WTC11 (cell line): ENCODE measurements around the gene CPOX.

Source experiments
- FOXJ3 ChIP-seq: sonication (generic); formaldehyde crosslinking; IDR thresholded peaks from 2 replicates; pipeline ENCODE4 v1.9.0; 2021; ENCODE audit warnings: missing genetic modification reagents, mild to moderate bottlenecking, borderline replicate concordance
- GRHL2 ChIP-seq: fragments of 250-450 bp; sonication (Bioruptor Pico); IDR thresholded peaks from 2 replicates; pipeline ENCODE4 v1.8.0; 2022; ENCODE audit warnings: mild to moderate bottlenecking, moderate library complexity; ENCODE audit not compliant: insufficient replicate concordance, severe bottlenecking
- MYBL2 ChIP-seq: sonication (generic); formaldehyde crosslinking; IDR thresholded peaks from 2 replicates; pipeline ENCODE4 v1.8.1; 2023; ENCODE audit warnings: mild to moderate bottlenecking, moderate library complexity, missing genetic modification reagents
- NFYB ChIP-seq: sonication (generic); formaldehyde crosslinking; conservative IDR thresholded peaks from 2 replicates; pipeline ENCODE4 v1.8.0; 2022; ENCODE audit warnings: low read depth, missing genetic modification reagents
- ZNF121 ChIP-seq: sonication (generic); formaldehyde crosslinking; IDR thresholded peaks from 2 replicates; pipeline ENCODE4 v1.8.0; 2023; ENCODE audit warnings: missing genetic modification reagents
- ZNF396 ChIP-seq: fragments of 250-450 bp; sonication (Bioruptor Pico); IDR thresholded peaks from 2 replicates; pipeline ENCODE4 v1.8.0; 2021; ENCODE audit warnings: mild to moderate bottlenecking, moderate library complexity, borderline replicate concordance
- TF ChIP-seq, protein P1 (sequence below): fragments of 200-600 bp; IDR thresholded peaks from 2 replicates; pipeline ENCODE4 v1.8.0; 2022; ENCODE audit warnings: antibody characterized with exemption
- TF ChIP-seq, protein P2 (sequence below): sonication (generic); formaldehyde crosslinking; IDR thresholded peaks from 2 replicates; pipeline ENCODE4 v1.8.1; 2022; ENCODE audit warnings: mild to moderate bottlenecking, moderate library complexity, missing genetic modification reagents
- TF ChIP-seq, protein P3 (sequence below): sonication (generic); formaldehyde crosslinking; IDR thresholded peaks from 2 replicates; pipeline ENCODE4 v1.8.0; 2022; ENCODE audit warnings: missing genetic modification reagents
- TF ChIP-seq, protein P4 (sequence below): sonication (generic); formaldehyde crosslinking; IDR thresholded peaks from 2 replicates; pipeline ENCODE4 v1.8.1; 2022; ENCODE audit warnings: mild to moderate bottlenecking, missing genetic modification reagents, moderate library complexity, borderline replicate concordance

DNA sequence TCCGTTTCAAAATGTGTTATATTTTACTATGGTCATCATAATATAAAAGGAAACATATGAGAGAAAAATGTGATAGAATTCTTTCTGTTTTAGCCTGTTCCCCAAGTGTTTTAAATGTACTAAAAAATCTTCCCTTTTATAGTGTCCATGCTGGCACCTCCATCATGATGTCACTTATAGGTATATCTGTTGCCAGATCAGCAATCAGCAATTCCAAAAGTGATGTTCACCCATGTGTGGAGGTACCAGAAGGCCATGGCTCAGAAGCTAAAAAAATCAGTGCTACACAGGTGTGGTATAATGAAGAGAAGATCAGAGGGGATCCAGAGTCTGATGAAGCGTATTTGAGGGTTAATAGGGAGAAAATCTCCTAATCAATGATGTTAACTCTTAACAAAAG, 62.7 kb downstream of the CPOX start:
- TF ChIP-seq, protein P1, sequence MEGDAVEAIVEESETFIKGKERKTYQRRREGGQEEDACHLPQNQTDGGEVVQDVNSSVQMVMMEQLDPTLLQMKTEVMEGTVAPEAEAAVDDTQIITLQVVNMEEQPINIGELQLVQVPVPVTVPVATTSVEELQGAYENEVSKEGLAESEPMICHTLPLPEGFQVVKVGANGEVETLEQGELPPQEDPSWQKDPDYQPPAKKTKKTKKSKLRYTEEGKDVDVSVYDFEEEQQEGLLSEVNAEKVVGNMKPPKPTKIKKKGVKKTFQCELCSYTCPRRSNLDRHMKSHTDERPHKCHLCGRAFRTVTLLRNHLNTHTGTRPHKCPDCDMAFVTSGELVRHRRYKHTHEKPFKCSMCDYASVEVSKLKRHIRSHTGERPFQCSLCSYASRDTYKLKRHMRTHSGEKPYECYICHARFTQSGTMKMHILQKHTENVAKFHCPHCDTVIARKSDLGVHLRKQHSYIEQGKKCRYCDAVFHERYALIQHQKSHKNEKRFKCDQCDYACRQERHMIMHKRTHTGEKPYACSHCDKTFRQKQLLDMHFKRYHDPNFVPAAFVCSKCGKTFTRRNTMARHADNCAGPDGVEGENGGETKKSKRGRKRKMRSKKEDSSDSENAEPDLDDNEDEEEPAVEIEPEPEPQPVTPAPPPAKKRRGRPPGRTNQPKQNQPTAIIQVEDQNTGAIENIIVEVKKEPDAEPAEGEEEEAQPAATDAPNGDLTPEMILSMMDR: no peak
- TF ChIP-seq MYBL2 (CRISPR knock-in tag) (no peak), FOXJ3 (CRISPR knock-in tag) (no peak), NFYB (CRISPR knock-in tag) (no peak), GRHL2 (CRISPR knock-in tag) (no peak), ZNF396 (CRISPR knock-in tag) (no peak), ZNF121 (CRISPR knock-in tag) (no peak)
- TF ChIP-seq, protein P2, sequence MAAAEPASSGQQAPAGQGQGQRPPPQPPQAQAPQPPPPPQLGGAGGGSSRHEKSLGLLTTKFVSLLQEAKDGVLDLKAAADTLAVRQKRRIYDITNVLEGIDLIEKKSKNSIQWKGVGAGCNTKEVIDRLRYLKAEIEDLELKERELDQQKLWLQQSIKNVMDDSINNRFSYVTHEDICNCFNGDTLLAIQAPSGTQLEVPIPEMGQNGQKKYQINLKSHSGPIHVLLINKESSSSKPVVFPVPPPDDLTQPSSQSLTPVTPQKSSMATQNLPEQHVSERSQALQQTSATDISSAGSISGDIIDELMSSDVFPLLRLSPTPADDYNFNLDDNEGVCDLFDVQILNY (CRISPR knock-in tag): no peak
- TF ChIP-seq, protein P3, sequence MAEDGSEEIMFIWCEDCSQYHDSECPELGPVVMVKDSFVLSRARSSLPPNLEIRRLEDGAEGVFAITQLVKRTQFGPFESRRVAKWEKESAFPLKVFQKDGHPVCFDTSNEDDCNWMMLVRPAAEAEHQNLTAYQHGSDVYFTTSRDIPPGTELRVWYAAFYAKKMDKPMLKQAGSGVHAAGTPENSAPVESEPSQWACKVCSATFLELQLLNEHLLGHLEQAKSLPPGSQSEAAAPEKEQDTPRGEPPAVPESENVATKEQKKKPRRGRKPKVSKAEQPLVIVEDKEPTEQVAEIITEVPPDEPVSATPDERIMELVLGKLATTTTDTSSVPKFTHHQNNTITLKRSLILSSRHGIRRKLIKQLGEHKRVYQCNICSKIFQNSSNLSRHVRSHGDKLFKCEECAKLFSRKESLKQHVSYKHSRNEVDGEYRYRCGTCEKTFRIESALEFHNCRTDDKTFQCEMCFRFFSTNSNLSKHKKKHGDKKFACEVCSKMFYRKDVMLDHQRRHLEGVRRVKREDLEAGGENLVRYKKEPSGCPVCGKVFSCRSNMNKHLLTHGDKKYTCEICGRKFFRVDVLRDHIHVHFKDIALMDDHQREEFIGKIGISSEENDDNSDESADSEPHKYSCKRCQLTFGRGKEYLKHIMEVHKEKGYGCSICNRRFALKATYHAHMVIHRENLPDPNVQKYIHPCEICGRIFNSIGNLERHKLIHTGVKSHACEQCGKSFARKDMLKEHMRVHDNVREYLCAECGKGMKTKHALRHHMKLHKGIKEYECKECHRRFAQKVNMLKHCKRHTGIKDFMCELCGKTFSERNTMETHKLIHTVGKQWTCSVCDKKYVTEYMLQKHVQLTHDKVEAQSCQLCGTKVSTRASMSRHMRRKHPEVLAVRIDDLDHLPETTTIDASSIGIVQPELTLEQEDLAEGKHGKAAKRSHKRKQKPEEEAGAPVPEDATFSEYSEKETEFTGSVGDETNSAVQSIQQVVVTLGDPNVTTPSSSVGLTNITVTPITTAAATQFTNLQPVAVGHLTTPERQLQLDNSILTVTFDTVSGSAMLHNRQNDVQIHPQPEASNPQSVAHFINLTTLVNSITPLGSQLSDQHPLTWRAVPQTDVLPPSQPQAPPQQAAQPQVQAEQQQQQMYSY: no peak
- TF ChIP-seq, protein P4, sequence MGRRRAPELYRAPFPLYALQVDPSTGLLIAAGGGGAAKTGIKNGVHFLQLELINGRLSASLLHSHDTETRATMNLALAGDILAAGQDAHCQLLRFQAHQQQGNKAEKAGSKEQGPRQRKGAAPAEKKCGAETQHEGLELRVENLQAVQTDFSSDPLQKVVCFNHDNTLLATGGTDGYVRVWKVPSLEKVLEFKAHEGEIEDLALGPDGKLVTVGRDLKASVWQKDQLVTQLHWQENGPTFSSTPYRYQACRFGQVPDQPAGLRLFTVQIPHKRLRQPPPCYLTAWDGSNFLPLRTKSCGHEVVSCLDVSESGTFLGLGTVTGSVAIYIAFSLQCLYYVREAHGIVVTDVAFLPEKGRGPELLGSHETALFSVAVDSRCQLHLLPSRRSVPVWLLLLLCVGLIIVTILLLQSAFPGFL: no peak
